HCT116 (cell line): Measurements from ENCODE around the gene LRCH1. TPM values are rescaled to one million over a fixed set of nuclear protein-coding genes. Genes with fewer than 3 reads are reported as not detected.

Experiments used
- ATAC-seq: fragments of 200-7000 bp; cut with Tn5 transposase; 2 replicates; pipeline ENCODE4 v1.9.1; 2020; ENCODE audit warnings: mild to moderate bottlenecking, moderate library complexity
- BruUV-seq: library from RNA; stranded (reverse); fragments of 400-500 nt; replicated peaks from 2 replicates; lab custom pipeline; 2021; lab: Mats Ljungman, UMichigan
- CTCF ChIA-PET: fragments of 300-600 bp; sonication (Branson Sonifier 250); formaldehyde crosslinking; loops from one replicate; lab custom pipeline; 2021; ENCODE audit warnings: antibody characterized with exemption; lab: Charles Lee
- POLR2A ChIA-PET: fragments of 300-600, 350-600 bp; sonication (Branson Sonifier 250); formaldehyde crosslinking; loops from one replicate; lab custom pipeline; 2021; ENCODE audit warnings: antibody characterized with exemption; lab: Charles Lee
- RAD21 ChIA-PET, 2 experiments: fragments of 300-600 bp; sonication (Branson Sonifier 250); formaldehyde crosslinking; loops; one replicate each; lab custom pipeline; 2023; ENCODE audit warnings: low total read pairs in 2 of 2; ENCODE audit not compliant: uncharacterized antibody in 2 of 2, unreplicated experiment in 2 of 2, low non-redundant PET in 1 of 2; lab: Charles Lee
- DNase-seq: peaks from one replicate; pipeline ENCODE4 v3.0.0-alpha.2; 2010; ENCODE audit warnings: low read depth, low spot score
- H2AFZ ChIP-seq: fragments of 200-600 bp; shearing (Covaris generic), sonication (generic); 2 replicates; pipeline ENCODE4 v1.6.1; 2017; ENCODE audit warnings: low read depth, mixed run types, mixed read lengths, antibody characterized with exemption, low read length; ENCODE audit not compliant: poor library complexity, severe bottlenecking
- H3K27ac ChIP-seq: 2 replicates; pipeline ENCODE4 v1.5.1; 2012; ENCODE audit warnings: low read depth, low read length
- H3K27me3 ChIP-seq: fragments of 200-600 bp; sonication (generic); 2 replicates; pipeline ENCODE4 v1.6.1; 2016; ENCODE audit warnings: mixed run types, low read length, mixed read lengths; ENCODE audit not compliant: insufficient read depth
- H3K36me3 ChIP-seq, 2 experiments: fragments of 200-500 bp in 1 of 2; fragments of 200-600 bp in 1 of 2; sonication (Bioruptor generic) in 1 of 2; sonication (generic) in 1 of 2; 2 replicates each; pipeline versions ENCODE4 v1.5.1 to v1.6.1; 2014 to 2016; ENCODE audit warnings: low read length in 2 of 2, inconsistent platforms in 1 of 2, mixed read lengths in 1 of 2, mixed run types in 1 of 2; ENCODE audit not compliant: insufficient read depth in 2 of 2, control insufficient read depth in 1 of 2
- H3K4me1 ChIP-seq, 2 experiments: fragments of 200-600 bp in 1 of 2; sonication (generic) in 1 of 2; 2 replicates each; pipeline versions ENCODE4 v1.5.1 to v1.6.1; 2012 to 2017; ENCODE audit warnings: low read length in 2 of 2, inconsistent platforms in 1 of 2, mild to moderate bottlenecking in 1 of 2, mixed read lengths in 1 of 2, mixed run types in 1 of 2, moderate library complexity in 1 of 2; ENCODE audit not compliant: insufficient read depth in 2 of 2, control insufficient read depth in 1 of 2
- H3K4me2 ChIP-seq: fragments of 200-600 bp; sonication (generic); 2 replicates; pipeline ENCODE4 v1.6.1; 2017; ENCODE audit warnings: mixed run types, low read length, mixed read lengths
- H3K4me3 ChIP-seq, 2 experiments: fragments of 200-600 bp in 1 of 2; sonication (generic) in 1 of 2; replicated peaks in 1 of 2; 2 replicates each; pipeline ENCODE4 v1.5.1; 2011 to 2016; ENCODE audit warnings: low read length in 2 of 2, control low read depth in 1 of 2, low read depth in 1 of 2, mild to moderate bottlenecking in 1 of 2, mixed read lengths in 1 of 2, mixed run types in 1 of 2
- H3K79me2 ChIP-seq: fragments of 200-600 bp; sonication (generic); 2 replicates; pipeline ENCODE4 v1.6.1; 2017; ENCODE audit warnings: mild to moderate bottlenecking, mixed run types, low read length, moderate library complexity, mixed read lengths; ENCODE audit not compliant: insufficient read depth
- H3K9ac ChIP-seq: fragments of 200-600 bp; sonication (generic); 2 replicates; pipeline ENCODE4 v1.6.1; 2016; ENCODE audit warnings: low read length, mixed read lengths
- H3K9me2 ChIP-seq: fragments of 200-600 bp; sonication (generic), shearing (Covaris generic); 2 replicates; pipeline ENCODE4 v1.6.1; 2017; ENCODE audit warnings: mixed run types, mild to moderate bottlenecking, moderate library complexity; ENCODE audit not compliant: insufficient read depth
- H3K9me3 ChIP-seq, 2 experiments: fragments of 200-500 bp in 1 of 2; fragments of 200-600 bp in 1 of 2; sonication (Bioruptor generic) in 1 of 2; sonication (generic) in 1 of 2; 2 replicates each; pipeline ENCODE4 v1.6.1; 2014 to 2017; ENCODE audit warnings: low read length in 2 of 2, mixed read lengths in 2 of 2, inconsistent platforms in 1 of 2, low read depth in 1 of 2, mild to moderate bottlenecking in 1 of 2, mixed run types in 1 of 2, moderate library complexity in 1 of 2; ENCODE audit not compliant: control insufficient read depth in 1 of 2, insufficient read depth in 1 of 2
- H4K20me1 ChIP-seq: fragments of 200-600 bp; sonication (generic), shearing (Covaris generic); 2 replicates; pipeline ENCODE4 v1.6.1; 2017; ENCODE audit warnings: mixed run types, mild to moderate bottlenecking, moderate library complexity; ENCODE audit not compliant: insufficient read depth
- CEBPB ChIP-seq: IDR thresholded peaks from 2 replicates; pipeline ENCODE4 v1.6.1; 2012; ENCODE audit warnings: low read depth
- CTCF ChIP-seq, 3 experiments: fragments of 200-600 bp in 1 of 3; sonication (generic) in 1 of 3; IDR thresholded peaks in 2 of 3; conservative IDR thresholded peaks in 1 of 3; 2 replicates each; pipeline ENCODE4 v1.5.1; 2012 to 2017; ENCODE audit warnings: low read depth in 2 of 3, low read length in 2 of 3, antibody characterized with exemption in 1 of 3, borderline replicate concordance in 1 of 3, control low read depth in 1 of 3, mild to moderate bottlenecking in 1 of 3, mixed read lengths in 1 of 3, mixed run types in 1 of 3, moderate library complexity in 1 of 3; ENCODE audit not compliant: insufficient read depth in 1 of 3
- EGR1 ChIP-seq: IDR thresholded peaks from 2 replicates; pipeline ENCODE4 v1.6.1; 2012; ENCODE audit warnings: low read depth
- ELF1 ChIP-seq: IDR thresholded peaks from 2 replicates; pipeline ENCODE4 v1.6.1; 2012; ENCODE audit warnings: low read depth, borderline replicate concordance
- EZH2phosphoT487 ChIP-seq: fragments of 200-600 bp; IDR thresholded peaks from 2 replicates; pipeline ENCODE4 v1.6.1; 2018; ENCODE audit warnings: antibody characterized with exemption, borderline replicate concordance
- JUND ChIP-seq: IDR thresholded peaks from 2 replicates; pipeline ENCODE4 v1.6.1; 2012
- POLR2A ChIP-seq: IDR thresholded peaks from 2 replicates; pipeline ENCODE4 v1.7.0; 2011; ENCODE audit warnings: borderline replicate concordance; ENCODE audit not compliant: insufficient read depth, insufficient read length; ENCODE audit errors: extremely low read depth
- POLR2AphosphoS5 ChIP-seq: IDR thresholded peaks from 2 replicates; pipeline ENCODE4 v1.6.1; 2011; ENCODE audit warnings: mild to moderate bottlenecking, low read depth, low read length, moderate library complexity
- RAD21 ChIP-seq: IDR thresholded peaks from 2 replicates; pipeline ENCODE4 v1.6.1; 2012; ENCODE audit warnings: low read depth, mild to moderate bottlenecking
- TCF7L2 ChIP-seq: IDR thresholded peaks from 2 replicates; pipeline ENCODE4 v1.7.0; 2011; ENCODE audit warnings: borderline replicate concordance, inconsistent platforms; ENCODE audit not compliant: insufficient read depth, insufficient read length; ENCODE audit errors: extremely low read depth
- intact Hi-C: fragments of 100-400 bp; cut with micrococcal nuclease; formaldehyde crosslinking; loops from 2 replicates; pipeline ENCODE4 v1.10.0; 2022
- total RNA-seq: library from RNA; stranded (reverse); gene quantifications from one replicate; pipeline ENCODE4 v1.2.1, GENCODE V29; 2021; ENCODE audit not compliant: unreplicated experiment

Gene LRCH1
- total RNA-seq, 1 experiment from 2014 or later: 15.6 TPM

DNA sequence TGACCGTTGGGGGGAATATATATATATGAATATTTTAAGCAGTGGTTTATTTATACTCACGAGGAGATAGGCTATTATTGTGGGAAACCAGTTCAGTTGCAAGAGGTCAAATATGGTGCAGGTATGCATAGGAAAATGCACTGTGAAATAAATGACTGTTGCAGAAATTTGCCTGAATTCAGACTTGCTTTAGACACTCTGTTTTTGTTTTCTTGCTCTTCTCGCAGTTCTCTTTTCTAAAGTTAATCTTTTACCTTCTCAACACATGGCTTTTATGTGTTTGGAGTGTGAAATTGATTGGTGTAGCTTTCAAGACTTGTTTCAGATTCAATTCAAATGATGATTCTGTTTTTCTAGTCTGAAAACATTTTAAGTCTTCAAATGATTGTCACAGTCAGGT lies 109.7 kb downstream of the LRCH1 start:
- DNase-seq (no peak), ATAC-seq (no peak)
- no TSS peak for BruUV-seq
- Histone ChIP-seq H3K36me3 (no peaks in the 10 kb centered on the region), H3K9ac (no peak overlapping the region), H3K79me2 (peaks cover 19% of the 10 kb centered on the region; the same call in 1 of the 2 replicates), H3K27me3 (no peaks in the 10 kb centered on the region), H2AFZ (no peak overlapping the region), H3K9me3 (no peaks in the 10 kb centered on the region), H3K9me2 (no peaks in the 10 kb centered on the region), H3K4me3 (no peak overlapping the region), H3K4me1 (no peaks in the 10 kb centered on the region), H4K20me1 (no peaks in the 10 kb centered on the region), H3K4me2 (no peak overlapping the region), H3K27ac (no peak overlapping the region)
- ChIA-PET RAD21 (no interaction called here), POLR2A (no interaction called here), CTCF (no interaction called here)
- intact Hi-C loops: no loop called here
- TF ChIP-seq RAD21 (no peak), ELF1 (no peak), POLR2AphosphoS5 (no peak), EGR1 (no peak), POLR2A (no peak), EZH2phosphoT487 (no peak), CEBPB (no peak), JUND (no peak), CTCF (IDR thresholded peaks at IDR 0.05 in 2 of 3, conservative IDR thresholded peaks at IDR 0.05 in 1 of 3; ENCODE audit: borderline replicate concordance in 1 of 3, insufficient read depth in 1 of 3, low read depth in 2 of 3, low read length in 2 of 3) (no peak), TCF7L2 (no peak)
